Smooth muscle cell (in vitro differentiated cells): ENCODE measurements around the gene CDKN1A. TPM values are rescaled to one million over a fixed set of nuclear protein-coding genes. Genes with fewer than 3 reads are reported as not detected.

Experiments
- DNase-seq: peaks from one replicate; lab custom pipeline; 2025; ENCODE audit not compliant: unreplicated experiment; lab: John Stamatoyannopoulos, UW
- H2AFZ ChIP-seq: fragments of 200-600 bp; sonication (generic); 2 replicates; pipeline ENCODE4 v1.6.0; 2016; ENCODE audit warnings: antibody characterized with exemption, low read depth, mild to moderate bottlenecking
- H3F3A ChIP-seq: fragments of 200-600 bp; sonication (generic); 2 replicates; pipeline ENCODE4 v1.6.0; 2017; ENCODE audit warnings: antibody characterized with exemption, low read depth
- H3K27ac ChIP-seq: fragments of 200-600 bp; sonication (generic); 2 replicates; pipeline ENCODE4 v1.5.1; 2016; ENCODE audit warnings: low read depth, mild to moderate bottlenecking
- H3K27me3 ChIP-seq: fragments of 200-600 bp; sonication (generic); 2 replicates; pipeline ENCODE4 v1.6.1; 2016; ENCODE audit warnings: low read depth, mild to moderate bottlenecking
- H3K36me3 ChIP-seq: fragments of 200-600 bp; sonication (generic); 2 replicates; pipeline ENCODE4 v1.5.1; 2016; ENCODE audit warnings: low read depth
- H3K4me1 ChIP-seq: fragments of 200-600 bp; sonication (generic); 2 replicates; pipeline ENCODE4 v1.5.1; 2016; ENCODE audit warnings: low read depth
- H3K4me2 ChIP-seq: fragments of 200-600 bp; sonication (generic); 2 replicates; pipeline ENCODE4 v1.6.0; 2016; ENCODE audit warnings: mild to moderate bottlenecking
- H3K4me3 ChIP-seq: fragments of 200-600 bp; sonication (generic); 2 replicates; pipeline ENCODE4 v1.5.1; 2016; ENCODE audit warnings: mild to moderate bottlenecking
- H3K79me2 ChIP-seq: fragments of 200-600 bp; sonication (generic); 2 replicates; pipeline ENCODE4 v1.6.0; 2016; ENCODE audit warnings: low read depth, mild to moderate bottlenecking
- H3K9ac ChIP-seq: fragments of 200-600 bp; sonication (generic); 2 replicates; pipeline ENCODE4 v1.6.0; 2016; ENCODE audit warnings: low read depth
- H3K9me3 ChIP-seq: fragments of 200-600 bp; sonication (generic); replicated peaks from 2 replicates; pipeline ENCODE4 v1.5.1; 2016; ENCODE audit warnings: low read depth
- H4K20me1 ChIP-seq: fragments of 200-600 bp; sonication (generic); 2 replicates; pipeline ENCODE4 v1.6.0; 2016; ENCODE audit warnings: low read depth
- WGBS: methylation state at CpG from one replicate; pipeline ENCODE4 v1.1.7; 2016; ENCODE audit warnings: low lambda C conversion rate; 5-methylcytosine and 5-hydroxymethylcytosine counted together
- polyA plus RNA-seq: library from polyadenylated mRNA; unstranded; fragments of >200 nt; fragmentation: Nextera tagmentation; extraction: Ambion mirVana; gene quantifications from 2 replicates; pipeline ENCODE4 v1.2.1, GENCODE V29; 2016
- total RNA-seq: library from RNA; depleted of rRNA; stranded (reverse); fragments of >200 nt; gene quantifications from 2 replicates; pipeline ENCODE4 v1.2.3, GENCODE V29; 2014
- TF ChIP-seq, protein P1 (sequence below): fragments of 200-600 bp; sonication (generic); IDR thresholded peaks from 2 replicates; pipeline ENCODE4 v1.5.1; 2017; ENCODE audit warnings: borderline replicate concordance, mild to moderate bottlenecking, antibody characterized with exemption; ENCODE audit not compliant: insufficient read depth, poor library complexity, severe bottlenecking

The CDKN1A gene
- total and polyA plus RNA-seq, 2 experiments from 2014 or later: 859 to 1,633 TPM

- WGBS: 83% methylated on average over 12 of the region's 12 CpGs
- Histone ChIP-seq H3K9ac (no peak overlapping the region), H3K4me2 (no peak overlapping the region), H3K4me3 (no peak overlapping the region), H4K20me1 (no peaks in the 10 kb centered on the region), H3K27me3 (no peaks in the 10 kb centered on the region), H3K4me1 (no peaks in the 10 kb centered on the region), H2AFZ (no peak overlapping the region), H3K9me3 (no peaks in the 10 kb centered on the region), H3K27ac (no peak overlapping the region), H3F3A (no peaks in the 10 kb centered on the region), H3K79me2 (no peaks in the 10 kb centered on the region), H3K36me3 (no peaks in the 10 kb centered on the region)
- DNase-seq: no peak
- TF ChIP-seq, protein P1, sequence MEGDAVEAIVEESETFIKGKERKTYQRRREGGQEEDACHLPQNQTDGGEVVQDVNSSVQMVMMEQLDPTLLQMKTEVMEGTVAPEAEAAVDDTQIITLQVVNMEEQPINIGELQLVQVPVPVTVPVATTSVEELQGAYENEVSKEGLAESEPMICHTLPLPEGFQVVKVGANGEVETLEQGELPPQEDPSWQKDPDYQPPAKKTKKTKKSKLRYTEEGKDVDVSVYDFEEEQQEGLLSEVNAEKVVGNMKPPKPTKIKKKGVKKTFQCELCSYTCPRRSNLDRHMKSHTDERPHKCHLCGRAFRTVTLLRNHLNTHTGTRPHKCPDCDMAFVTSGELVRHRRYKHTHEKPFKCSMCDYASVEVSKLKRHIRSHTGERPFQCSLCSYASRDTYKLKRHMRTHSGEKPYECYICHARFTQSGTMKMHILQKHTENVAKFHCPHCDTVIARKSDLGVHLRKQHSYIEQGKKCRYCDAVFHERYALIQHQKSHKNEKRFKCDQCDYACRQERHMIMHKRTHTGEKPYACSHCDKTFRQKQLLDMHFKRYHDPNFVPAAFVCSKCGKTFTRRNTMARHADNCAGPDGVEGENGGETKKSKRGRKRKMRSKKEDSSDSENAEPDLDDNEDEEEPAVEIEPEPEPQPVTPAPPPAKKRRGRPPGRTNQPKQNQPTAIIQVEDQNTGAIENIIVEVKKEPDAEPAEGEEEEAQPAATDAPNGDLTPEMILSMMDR: no peak
These were observed 39.5 kb downstream of the CDKN1A start for GRCh38 chr6:36717871-36718540.

DNA sequence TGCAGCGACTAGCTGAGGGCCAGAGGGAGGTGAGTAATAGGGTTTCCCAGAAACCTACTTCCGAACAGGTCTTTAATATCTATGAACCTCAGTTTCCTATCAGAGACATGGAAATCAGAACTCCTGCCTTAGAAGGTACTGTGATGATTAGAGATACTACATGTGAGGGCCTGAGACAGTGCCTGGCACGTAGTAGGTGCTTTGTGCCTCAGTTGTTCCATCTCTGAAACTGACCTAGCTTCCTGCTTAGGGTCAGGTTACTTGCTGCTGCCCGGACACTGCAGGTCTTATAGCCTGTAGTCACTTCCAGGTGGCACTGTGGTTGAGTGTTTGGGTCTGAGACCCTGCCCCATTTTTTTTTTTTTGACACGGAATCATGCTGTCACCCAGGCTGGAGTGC lies 40.0 kb downstream of the CDKN1A start:
- Histone ChIP-seq H3F3A (no peaks in the 10 kb centered on the region), H3K36me3 (no peaks in the 10 kb centered on the region), H3K4me1 (no peaks in the 10 kb centered on the region), H3K9me3 (no peaks in the 10 kb centered on the region), H4K20me1 (no peaks in the 10 kb centered on the region), H3K27ac (no peak overlapping the region), H2AFZ (no peak overlapping the region), H3K79me2 (no peaks in the 10 kb centered on the region), H3K4me2 (no peak overlapping the region), H3K9ac (no peak overlapping the region), H3K4me3 (no peak overlapping the region), H3K27me3 (no peaks in the 10 kb centered on the region)
- TF ChIP-seq, protein P1: no peak
- 86% methylated on average over 5 of the region's 5 CpGs for WGBS
- DNase-seq: no peak

GRCh38 chr6:36719126-36719525 lies 40.6 kb downstream of the CDKN1A start:
- WGBS: 91% methylated on average over 7 of the region's 7 CpGs
- H3K36me3 ChIP-seq: no peaks in the 10 kb centered on the region
- H3K9me3 ChIP-seq: no peaks in the 10 kb centered on the region
- no peak overlapping the region for H3K4me2 ChIP-seq
- no peaks in the 10 kb centered on the region for H3K79me2 ChIP-seq
- TF ChIP-seq, protein P1: no peak
- no peaks in the 10 kb centered on the region for H4K20me1 ChIP-seq
- no peaks in the 10 kb centered on the region for H3F3A ChIP-seq
- H3K4me1 ChIP-seq: no peaks in the 10 kb centered on the region
- H3K27me3 ChIP-seq: no peaks in the 10 kb centered on the region
- H2AFZ ChIP-seq: no peak overlapping the region
- no peak for DNase-seq
- no peak overlapping the region for H3K4me3 ChIP-seq
- H3K27ac ChIP-seq: no peak overlapping the region
- H3K9ac ChIP-seq: no peak overlapping the region
